Measurements from ENCODE around the gene SEZ6L. TPM values are rescaled to one million over a fixed set of nuclear protein-coding genes. Genes with fewer than 3 reads are reported as not detected.
"Not testable (repeated sequence)": the region's sequence is repeated elsewhere in the genome, so short reads cannot be mapped to it uniquely, and the experiment has no call there.

SEZ6L gene
- total RNA-seq, 1 donor from 2014 or later = 0.32 TPM

DNA sequence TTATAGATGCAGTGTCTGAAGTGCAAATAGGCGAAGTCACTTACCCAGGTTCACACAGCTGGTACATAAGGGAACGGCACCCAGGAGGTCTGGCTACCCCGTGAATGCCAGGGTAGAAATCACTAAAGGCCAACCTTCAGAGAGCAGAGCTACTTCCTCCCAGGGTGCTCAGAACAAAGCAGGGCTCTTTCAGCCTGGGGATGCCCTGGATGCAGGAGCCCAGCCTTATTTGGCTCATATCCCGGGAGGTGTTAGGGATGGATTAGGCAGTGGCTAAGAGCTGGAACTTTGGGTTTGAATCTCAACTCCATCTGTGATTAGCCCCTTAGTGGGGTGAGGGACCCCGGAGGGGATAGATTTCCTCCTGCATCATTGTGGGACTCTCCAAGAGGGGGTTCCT is 226.7 kb downstream of the SEZ6L start:
- Histone ChIP-seq H3K36me3 (no peaks in the 10 kb centered on the region), H3K4me1 (no peaks in the 10 kb centered on the region), H3K27ac (no peak overlapping the region), H3K4me3 (no peak overlapping the region), H3K9me3 (no peaks in the 10 kb centered on the region), H3K27me3 (peaks cover 12% of the 10 kb centered on the region)
- ATAC-seq (no peak), DNase-seq (no peak)
- no peak for TF ChIP-seq CTCF (IDR thresholded peaks at IDR 0.05)
- intact Hi-C loops (cut with DNase I) = no loop called here

- peaks cover 9% of the 10 kb centered on the region for H3K27me3 ChIP-seq
- intact Hi-C loops (cut with DNase I) = no loop called here
- peak; percentile 90 for ATAC-seq
- H3K4me3 ChIP-seq = no peak overlapping the region
- no peak overlapping the region for H3K27ac ChIP-seq
- no peaks in the 10 kb centered on the region for H3K9me3 ChIP-seq
- TF ChIP-seq CTCF (IDR thresholded peaks at IDR 0.05) = peak; percentile 58
- no peak for DNase-seq
- H3K4me1 ChIP-seq = no peaks in the 10 kb centered on the region
- no peaks in the 10 kb centered on the region for H3K36me3 ChIP-seq
Observed at GRCh38 chr22:26398741-26399153, 229.5 kb downstream of the SEZ6L start.

- Histone ChIP-seq H3K9me3 (no peaks in the 10 kb centered on the region), H3K27me3 (peaks cover 8% of the 10 kb centered on the region), H3K27ac (no peak overlapping the region), H3K4me3 (no peak overlapping the region), H3K36me3 (no peaks in the 10 kb centered on the region), H3K4me1 (no peaks in the 10 kb centered on the region)
- ATAC-seq = no peak
- DNase-seq = no peak
- intact Hi-C loops (cut with DNase I) = no loop called here
- no peak for TF ChIP-seq CTCF (IDR thresholded peaks at IDR 0.05)
Observed at GRCh38 chr22:26399289-26399688, 230.0 kb downstream of the SEZ6L start.

GRCh38 chr22:26401726-26402125 is 232.5 kb downstream of the SEZ6L start:
- no peaks in the 10 kb centered on the region for H3K4me1 ChIP-seq
- no peak for TF ChIP-seq CTCF (IDR thresholded peaks at IDR 0.05)
- DNase-seq (no peak), ATAC-seq (no peak)
- peaks cover 5% of the 10 kb centered on the region for H3K27me3 ChIP-seq
- H3K9me3 ChIP-seq = no peaks in the 10 kb centered on the region
- H3K4me3 ChIP-seq = no peak overlapping the region
- no peak overlapping the region for H3K27ac ChIP-seq
- intact Hi-C loops (cut with DNase I) = no loop called here
- H3K36me3 ChIP-seq = no peaks in the 10 kb centered on the region

GRCh38 chr22:26404851-26405421 is 235.7 kb downstream of the SEZ6L start:
- no peak for TF ChIP-seq CTCF (IDR thresholded peaks at IDR 0.05)
- H3K9me3 ChIP-seq = no peaks in the 10 kb centered on the region
- DNase-seq (no peak), ATAC-seq (peak; percentile 78)
- H3K36me3 ChIP-seq = no peaks in the 10 kb centered on the region
- H3K4me1 ChIP-seq = no peaks in the 10 kb centered on the region
- intact Hi-C loops (cut with DNase I) = no loop called here
- H3K27ac ChIP-seq = no peak overlapping the region
- H3K27me3 ChIP-seq = peaks cover 5% of the 10 kb centered on the region
- no peak overlapping the region for H3K4me3 ChIP-seq

GRCh38 chr22:26406118-26406517 is 236.9 kb downstream of the SEZ6L start:
- ATAC-seq = no peak
- intact Hi-C loops (cut with DNase I) = no loop called here

DNA sequence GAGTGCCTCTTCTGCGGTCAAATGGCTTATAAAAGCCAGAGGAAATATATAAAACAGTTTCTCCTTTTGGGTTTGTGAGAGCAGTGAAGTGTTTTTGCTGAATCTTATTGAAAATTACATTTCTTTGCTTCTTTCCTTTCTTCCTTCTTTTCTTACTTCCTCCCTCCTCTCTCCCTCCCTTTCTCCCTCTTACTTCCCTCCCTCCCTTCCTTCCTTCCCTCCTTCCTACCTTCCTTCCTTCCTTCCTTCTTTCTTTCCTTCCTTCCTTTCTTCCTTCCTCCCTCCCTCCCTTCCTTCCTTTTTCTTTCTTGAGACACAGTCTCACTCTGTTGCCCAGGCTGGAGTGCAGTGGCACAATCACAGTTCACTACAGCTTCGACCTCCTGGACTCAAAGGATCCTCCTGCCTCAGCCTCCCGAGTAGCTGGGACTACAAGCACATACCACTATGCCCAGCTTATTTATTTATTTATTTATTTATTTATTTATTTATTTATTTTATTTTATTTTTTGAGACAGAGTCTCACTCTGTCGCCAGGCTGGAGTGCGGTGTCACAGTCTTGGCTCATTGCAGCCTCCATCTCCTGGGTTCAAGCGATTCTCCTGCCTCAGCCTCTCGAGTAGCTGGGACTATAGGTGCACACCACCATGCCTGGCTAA is 239.4 kb downstream of the SEZ6L start:
- intact Hi-C loops (cut with DNase I) = not testable (repeated sequence)

More at GRCh38 chr22:26406118-26406517, 236.9 kb downstream of the SEZ6L start:
- Histone ChIP-seq H3K27me3 (peaks cover 5% of the 10 kb centered on the region), H3K27ac (no peak overlapping the region), H3K36me3 (no peaks in the 10 kb centered on the region), H3K4me1 (no peaks in the 10 kb centered on the region), H3K9me3 (no peaks in the 10 kb centered on the region), H3K4me3 (no peak overlapping the region)
- no peak for DNase-seq
- TF ChIP-seq CTCF (IDR thresholded peaks at IDR 0.05) = no peak

More for the DNA sequence above, 239.4 kb downstream of the SEZ6L start:
- not testable (repeated sequence) for H3K27me3 ChIP-seq, H3K36me3 ChIP-seq, H3K4me1 ChIP-seq, H3K4me3 ChIP-seq, DNase-seq, ATAC-seq, H3K27ac ChIP-seq, H3K9me3 ChIP-seq

Measured in upper lobe of right lung (tissue), 1 donor.